Liver (tissue), 3 donors: ENCODE data around the gene CMTM7.

Experiments
- HNF4G ChIP-seq: IDR thresholded peaks from 2 replicates; pipeline ENCODE4 v1.6.1; 2016; ENCODE audit warnings: antibody characterized with exemption
- JUND ChIP-seq, 2 donors: IDR thresholded peaks; 2 replicates each; pipeline ENCODE4 v1.6.1; 2016; ENCODE audit warnings: antibody characterized with exemption in 2 of 2
- RAD21 ChIP-seq, 2 donors: IDR thresholded peaks; 2 replicates each; pipeline ENCODE4 v1.6.1; 2016; ENCODE audit warnings: antibody characterized with exemption in 2 of 2, mild to moderate bottlenecking in 2 of 2
- RXRA ChIP-seq, 2 donors: IDR thresholded peaks; 2 replicates each; pipeline ENCODE4 v1.6.1; 2017 to 2018; ENCODE audit warnings: antibody characterized with exemption in 2 of 2, mild to moderate bottlenecking in 1 of 2
- SP1 ChIP-seq: IDR thresholded peaks from 2 replicates; pipeline ENCODE4 v1.6.1; 2018; ENCODE audit warnings: antibody characterized with exemption, mild to moderate bottlenecking
- TAF1 ChIP-seq: conservative IDR thresholded peaks from 2 replicates; pipeline ENCODE4 v1.6.1; 2016; ENCODE audit warnings: antibody characterized with exemption, mild to moderate bottlenecking
- YY1 ChIP-seq: IDR thresholded peaks from 2 replicates; pipeline ENCODE4 v1.6.1; 2016; ENCODE audit warnings: antibody characterized with exemption, mild to moderate bottlenecking
- TF ChIP-seq, protein P1 (sequence below): fragments of 150-350 bp; IDR thresholded peaks from 2 replicates; pipeline ENCODE4 v1.5.1; 2017; ENCODE audit warnings: improper control_type of control experiment, low read depth, low read length; ENCODE audit not compliant: missing input control
- TF ChIP-seq, protein P2 (sequence below): IDR thresholded peaks from 2 replicates; pipeline ENCODE4 v1.6.1; 2016; ENCODE audit warnings: antibody characterized with exemption
- TF ChIP-seq, protein P3 (sequence below): IDR thresholded peaks from 2 replicates; pipeline ENCODE4 v1.6.1; 2016; ENCODE audit warnings: antibody characterized with exemption
- TF ChIP-seq, protein P4 (sequence below): IDR thresholded peaks from 2 replicates; pipeline ENCODE4 v1.6.1; 2016; ENCODE audit warnings: antibody characterized with exemption
- TF ChIP-seq, protein P5 (sequence below): IDR thresholded peaks from 2 replicates; pipeline ENCODE4 v1.6.1; 2016; ENCODE audit warnings: antibody characterized with exemption, mild to moderate bottlenecking
- donor health status: healthy.
- donor health status: healthy.

DNA sequence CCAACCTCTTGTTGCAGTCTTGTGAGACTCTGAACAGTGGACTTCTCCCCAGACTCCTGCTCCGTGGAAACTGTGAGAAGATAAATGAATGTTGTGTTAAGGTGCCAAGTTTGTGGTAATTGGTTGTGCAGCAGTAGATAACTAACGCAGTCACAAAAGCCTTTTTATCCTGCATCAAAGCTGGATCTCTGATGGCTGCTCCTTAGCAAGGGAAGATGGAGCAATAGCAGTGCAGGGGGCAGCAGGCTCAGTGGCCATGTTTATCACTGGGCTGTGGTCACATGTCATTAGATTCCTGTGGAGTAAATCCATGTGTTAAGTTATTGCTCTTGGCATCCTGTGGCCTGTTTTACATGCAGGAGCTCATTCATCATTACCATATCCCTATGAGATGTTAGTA, 13.5 kb downstream of the CMTM7 start:
- TF ChIP-seq, protein P1, sequence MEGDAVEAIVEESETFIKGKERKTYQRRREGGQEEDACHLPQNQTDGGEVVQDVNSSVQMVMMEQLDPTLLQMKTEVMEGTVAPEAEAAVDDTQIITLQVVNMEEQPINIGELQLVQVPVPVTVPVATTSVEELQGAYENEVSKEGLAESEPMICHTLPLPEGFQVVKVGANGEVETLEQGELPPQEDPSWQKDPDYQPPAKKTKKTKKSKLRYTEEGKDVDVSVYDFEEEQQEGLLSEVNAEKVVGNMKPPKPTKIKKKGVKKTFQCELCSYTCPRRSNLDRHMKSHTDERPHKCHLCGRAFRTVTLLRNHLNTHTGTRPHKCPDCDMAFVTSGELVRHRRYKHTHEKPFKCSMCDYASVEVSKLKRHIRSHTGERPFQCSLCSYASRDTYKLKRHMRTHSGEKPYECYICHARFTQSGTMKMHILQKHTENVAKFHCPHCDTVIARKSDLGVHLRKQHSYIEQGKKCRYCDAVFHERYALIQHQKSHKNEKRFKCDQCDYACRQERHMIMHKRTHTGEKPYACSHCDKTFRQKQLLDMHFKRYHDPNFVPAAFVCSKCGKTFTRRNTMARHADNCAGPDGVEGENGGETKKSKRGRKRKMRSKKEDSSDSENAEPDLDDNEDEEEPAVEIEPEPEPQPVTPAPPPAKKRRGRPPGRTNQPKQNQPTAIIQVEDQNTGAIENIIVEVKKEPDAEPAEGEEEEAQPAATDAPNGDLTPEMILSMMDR: no peak
- TF ChIP-seq RAD21 (IDR thresholded peaks at IDR 0.05) (no peak), JUND (IDR thresholded peaks at IDR 0.05) (no peak), HNF4G (no peak), RXRA (IDR thresholded peaks at IDR 0.05) (no peak), TAF1 (no peak), YY1 (no peak), SP1 (no peak)
- TF ChIP-seq, protein P2, sequence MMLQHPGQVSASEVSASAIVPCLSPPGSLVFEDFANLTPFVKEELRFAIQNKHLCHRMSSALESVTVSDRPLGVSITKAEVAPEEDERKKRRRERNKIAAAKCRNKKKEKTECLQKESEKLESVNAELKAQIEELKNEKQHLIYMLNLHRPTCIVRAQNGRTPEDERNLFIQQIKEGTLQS: no peak
- TF ChIP-seq, protein P3, sequence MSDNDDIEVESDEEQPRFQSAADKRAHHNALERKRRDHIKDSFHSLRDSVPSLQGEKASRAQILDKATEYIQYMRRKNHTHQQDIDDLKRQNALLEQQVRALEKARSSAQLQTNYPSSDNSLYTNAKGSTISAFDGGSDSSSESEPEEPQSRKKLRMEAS: no peak
- TF ChIP-seq, protein P4, sequence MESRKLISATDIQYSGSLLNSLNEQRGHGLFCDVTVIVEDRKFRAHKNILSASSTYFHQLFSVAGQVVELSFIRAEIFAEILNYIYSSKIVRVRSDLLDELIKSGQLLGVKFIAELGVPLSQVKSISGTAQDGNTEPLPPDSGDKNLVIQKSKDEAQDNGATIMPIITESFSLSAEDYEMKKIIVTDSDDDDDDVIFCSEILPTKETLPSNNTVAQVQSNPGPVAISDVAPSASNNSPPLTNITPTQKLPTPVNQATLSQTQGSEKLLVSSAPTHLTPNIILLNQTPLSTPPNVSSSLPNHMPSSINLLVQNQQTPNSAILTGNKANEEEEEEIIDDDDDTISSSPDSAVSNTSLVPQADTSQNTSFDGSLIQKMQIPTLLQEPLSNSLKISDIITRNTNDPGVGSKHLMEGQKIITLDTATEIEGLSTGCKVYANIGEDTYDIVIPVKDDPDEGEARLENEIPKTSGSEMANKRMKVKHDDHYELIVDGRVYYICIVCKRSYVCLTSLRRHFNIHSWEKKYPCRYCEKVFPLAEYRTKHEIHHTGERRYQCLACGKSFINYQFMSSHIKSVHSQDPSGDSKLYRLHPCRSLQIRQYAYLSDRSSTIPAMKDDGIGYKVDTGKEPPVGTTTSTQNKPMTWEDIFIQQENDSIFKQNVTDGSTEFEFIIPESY: no peak
- TF ChIP-seq, protein P5, sequence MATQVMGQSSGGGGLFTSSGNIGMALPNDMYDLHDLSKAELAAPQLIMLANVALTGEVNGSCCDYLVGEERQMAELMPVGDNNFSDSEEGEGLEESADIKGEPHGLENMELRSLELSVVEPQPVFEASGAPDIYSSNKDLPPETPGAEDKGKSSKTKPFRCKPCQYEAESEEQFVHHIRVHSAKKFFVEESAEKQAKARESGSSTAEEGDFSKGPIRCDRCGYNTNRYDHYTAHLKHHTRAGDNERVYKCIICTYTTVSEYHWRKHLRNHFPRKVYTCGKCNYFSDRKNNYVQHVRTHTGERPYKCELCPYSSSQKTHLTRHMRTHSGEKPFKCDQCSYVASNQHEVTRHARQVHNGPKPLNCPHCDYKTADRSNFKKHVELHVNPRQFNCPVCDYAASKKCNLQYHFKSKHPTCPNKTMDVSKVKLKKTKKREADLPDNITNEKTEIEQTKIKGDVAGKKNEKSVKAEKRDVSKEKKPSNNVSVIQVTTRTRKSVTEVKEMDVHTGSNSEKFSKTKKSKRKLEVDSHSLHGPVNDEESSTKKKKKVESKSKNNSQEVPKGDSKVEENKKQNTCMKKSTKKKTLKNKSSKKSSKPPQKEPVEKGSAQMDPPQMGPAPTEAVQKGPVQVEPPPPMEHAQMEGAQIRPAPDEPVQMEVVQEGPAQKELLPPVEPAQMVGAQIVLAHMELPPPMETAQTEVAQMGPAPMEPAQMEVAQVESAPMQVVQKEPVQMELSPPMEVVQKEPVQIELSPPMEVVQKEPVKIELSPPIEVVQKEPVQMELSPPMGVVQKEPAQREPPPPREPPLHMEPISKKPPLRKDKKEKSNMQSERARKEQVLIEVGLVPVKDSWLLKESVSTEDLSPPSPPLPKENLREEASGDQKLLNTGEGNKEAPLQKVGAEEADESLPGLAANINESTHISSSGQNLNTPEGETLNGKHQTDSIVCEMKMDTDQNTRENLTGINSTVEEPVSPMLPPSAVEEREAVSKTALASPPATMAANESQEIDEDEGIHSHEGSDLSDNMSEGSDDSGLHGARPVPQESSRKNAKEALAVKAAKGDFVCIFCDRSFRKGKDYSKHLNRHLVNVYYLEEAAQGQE: no peak
